HCT116 (cell line): ENCODE results near the gene EXOSC10. TPM values are rescaled to one million over a fixed set of nuclear protein-coding genes. Genes with fewer than 3 reads are reported as not detected.
A peak's percentile ranks its signal among the peaks of the same experiment; 100 is the strongest.

Source experiments
- EZH2phosphoT487 ChIP-seq: fragments of 200-600 bp; IDR thresholded peaks from 2 replicates; pipeline ENCODE4 v1.6.1; 2018; ENCODE audit warnings: antibody characterized with exemption, borderline replicate concordance
- FOSL1 ChIP-seq: IDR thresholded peaks from 2 replicates; pipeline ENCODE4 v1.6.1; 2012; ENCODE audit warnings: low read depth
- ZFX ChIP-seq: fragments of 450-650 bp; IDR thresholded peaks from 2 replicates; pipeline ENCODE4 v1.6.1; 2017
- total RNA-seq: library from RNA; stranded (reverse); gene quantifications from one replicate; pipeline ENCODE4 v1.2.1, GENCODE V29; 2021; ENCODE audit not compliant: unreplicated experiment
- TF ChIP-seq, protein P1 (sequence below): IDR thresholded peaks from 2 replicates; pipeline ENCODE4 v1.6.1; 2012; ENCODE audit warnings: low read depth
- TF ChIP-seq, protein P2 (sequence below): IDR thresholded peaks from 2 replicates; pipeline ENCODE4 v1.6.1; 2011; ENCODE audit warnings: mild to moderate bottlenecking, low read length, moderate library complexity; ENCODE audit not compliant: insufficient replicate concordance; ENCODE audit errors: extremely low read depth

Gene EXOSC10
- total RNA-seq, 1 experiment from 2014 or later, result 80.7 TPM

DNA sequence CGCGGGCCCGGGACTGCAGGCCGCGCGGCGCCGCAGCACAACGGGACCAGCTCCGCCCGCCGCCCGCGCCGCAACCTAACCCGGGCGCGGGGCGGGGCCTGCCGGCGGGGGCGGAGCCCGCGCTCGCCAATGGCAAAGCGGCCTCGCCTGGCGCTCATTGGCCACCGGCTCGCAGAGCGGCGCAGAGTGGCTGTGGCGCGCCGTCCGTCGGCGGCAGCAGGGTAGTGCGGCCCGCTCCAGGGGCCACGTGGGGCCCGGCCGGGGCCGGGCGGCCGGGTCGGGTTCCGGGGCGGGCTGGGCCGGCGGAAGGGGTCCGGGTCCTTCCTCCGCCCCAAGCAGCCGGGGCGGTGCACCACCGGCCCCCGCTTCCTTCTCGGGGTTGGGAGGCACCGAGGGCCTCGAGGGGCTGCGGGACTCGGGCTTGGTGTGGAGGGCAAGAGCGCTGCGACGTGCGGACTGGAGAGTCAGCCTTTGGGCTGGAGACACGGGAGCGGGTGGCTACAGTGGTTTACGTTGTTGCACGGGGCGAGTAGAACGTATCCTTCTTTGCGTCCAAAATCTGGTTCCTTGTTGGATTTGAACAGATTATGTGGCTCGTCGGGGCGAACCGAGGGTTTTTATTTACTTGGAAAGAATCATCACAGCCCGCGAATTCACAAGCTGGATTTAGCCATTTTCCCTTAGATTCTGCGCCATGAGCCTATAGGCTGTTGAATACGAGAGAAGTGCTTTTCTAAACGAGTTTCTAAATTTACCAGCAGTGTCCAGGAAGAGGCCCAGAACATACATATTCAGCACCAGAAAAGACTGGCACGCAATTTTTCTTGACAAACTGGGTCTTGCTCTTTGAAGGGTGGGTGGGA, 39.5 kb downstream of the EXOSC10 start, which contains the start of gene SRM (continued):
- TF ChIP-seq, protein P1, sequence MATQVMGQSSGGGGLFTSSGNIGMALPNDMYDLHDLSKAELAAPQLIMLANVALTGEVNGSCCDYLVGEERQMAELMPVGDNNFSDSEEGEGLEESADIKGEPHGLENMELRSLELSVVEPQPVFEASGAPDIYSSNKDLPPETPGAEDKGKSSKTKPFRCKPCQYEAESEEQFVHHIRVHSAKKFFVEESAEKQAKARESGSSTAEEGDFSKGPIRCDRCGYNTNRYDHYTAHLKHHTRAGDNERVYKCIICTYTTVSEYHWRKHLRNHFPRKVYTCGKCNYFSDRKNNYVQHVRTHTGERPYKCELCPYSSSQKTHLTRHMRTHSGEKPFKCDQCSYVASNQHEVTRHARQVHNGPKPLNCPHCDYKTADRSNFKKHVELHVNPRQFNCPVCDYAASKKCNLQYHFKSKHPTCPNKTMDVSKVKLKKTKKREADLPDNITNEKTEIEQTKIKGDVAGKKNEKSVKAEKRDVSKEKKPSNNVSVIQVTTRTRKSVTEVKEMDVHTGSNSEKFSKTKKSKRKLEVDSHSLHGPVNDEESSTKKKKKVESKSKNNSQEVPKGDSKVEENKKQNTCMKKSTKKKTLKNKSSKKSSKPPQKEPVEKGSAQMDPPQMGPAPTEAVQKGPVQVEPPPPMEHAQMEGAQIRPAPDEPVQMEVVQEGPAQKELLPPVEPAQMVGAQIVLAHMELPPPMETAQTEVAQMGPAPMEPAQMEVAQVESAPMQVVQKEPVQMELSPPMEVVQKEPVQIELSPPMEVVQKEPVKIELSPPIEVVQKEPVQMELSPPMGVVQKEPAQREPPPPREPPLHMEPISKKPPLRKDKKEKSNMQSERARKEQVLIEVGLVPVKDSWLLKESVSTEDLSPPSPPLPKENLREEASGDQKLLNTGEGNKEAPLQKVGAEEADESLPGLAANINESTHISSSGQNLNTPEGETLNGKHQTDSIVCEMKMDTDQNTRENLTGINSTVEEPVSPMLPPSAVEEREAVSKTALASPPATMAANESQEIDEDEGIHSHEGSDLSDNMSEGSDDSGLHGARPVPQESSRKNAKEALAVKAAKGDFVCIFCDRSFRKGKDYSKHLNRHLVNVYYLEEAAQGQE, result no peak
- TF ChIP-seq ZFX, result peak; percentile 62
- TF ChIP-seq EZH2phosphoT487, result no peak
- no peak for TF ChIP-seq FOSL1
- TF ChIP-seq, protein P2, sequence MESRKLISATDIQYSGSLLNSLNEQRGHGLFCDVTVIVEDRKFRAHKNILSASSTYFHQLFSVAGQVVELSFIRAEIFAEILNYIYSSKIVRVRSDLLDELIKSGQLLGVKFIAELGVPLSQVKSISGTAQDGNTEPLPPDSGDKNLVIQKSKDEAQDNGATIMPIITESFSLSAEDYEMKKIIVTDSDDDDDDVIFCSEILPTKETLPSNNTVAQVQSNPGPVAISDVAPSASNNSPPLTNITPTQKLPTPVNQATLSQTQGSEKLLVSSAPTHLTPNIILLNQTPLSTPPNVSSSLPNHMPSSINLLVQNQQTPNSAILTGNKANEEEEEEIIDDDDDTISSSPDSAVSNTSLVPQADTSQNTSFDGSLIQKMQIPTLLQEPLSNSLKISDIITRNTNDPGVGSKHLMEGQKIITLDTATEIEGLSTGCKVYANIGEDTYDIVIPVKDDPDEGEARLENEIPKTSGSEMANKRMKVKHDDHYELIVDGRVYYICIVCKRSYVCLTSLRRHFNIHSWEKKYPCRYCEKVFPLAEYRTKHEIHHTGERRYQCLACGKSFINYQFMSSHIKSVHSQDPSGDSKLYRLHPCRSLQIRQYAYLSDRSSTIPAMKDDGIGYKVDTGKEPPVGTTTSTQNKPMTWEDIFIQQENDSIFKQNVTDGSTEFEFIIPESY, result no peak
